Endothelial cell of umbilical vein (primary cell): ENCODE data around the gene LENEP. TPM values are rescaled to one million over a fixed set of nuclear protein-coding genes. Genes with fewer than 3 reads are reported as not detected.

Experiments
- BruUV-seq: library from RNA; stranded (reverse); fragments of 400-500 nt; replicated peaks from 2 replicates; lab custom pipeline; 2021; lab: Mats Ljungman, UMichigan
- CTCF ChIA-PET: fragments of 300-600, 350-600 bp; sonication (Branson Sonifier 250); formaldehyde crosslinking; loops from one replicate; lab custom pipeline; 2021; ENCODE audit warnings: antibody characterized with exemption, inconsistent platforms; lab: Charles Lee
- POLR2A ChIA-PET: fragments of 300-600, 350-600 bp; sonication (Branson Sonifier 250); formaldehyde crosslinking; loops from one replicate; lab custom pipeline; 2021; ENCODE audit warnings: antibody characterized with exemption, inconsistent platforms; lab: Charles Lee
- DNase-seq: peaks from one replicate; pipeline ENCODE4 v3.0.0-alpha.2; 2011; ENCODE audit warnings: low read depth, low spot score
- FAIRE-seq: peaks from 2 replicates; lab custom pipeline; 2011; peaks lifted over from hg19 to GRCh38; lab: Jason Lieb, UNC
- H2AFZ ChIP-seq: 2 replicates; pipeline ENCODE4 v1.6.0; 2012; ENCODE audit warnings: low read depth, low read length, control low read depth, inconsistent platforms
- H3K27ac ChIP-seq: 2 replicates; pipeline ENCODE4 v1.5.1; 2011; ENCODE audit warnings: low read depth, mild to moderate bottlenecking, control low read depth, low read length, moderate library complexity; ENCODE audit not compliant: insufficient read depth
- H3K27me3 ChIP-seq, 2 experiments: 2 replicates each; pipeline versions ENCODE4 v1.6.0 to v1.6.1; 2011; ENCODE audit warnings: low read length in 2 of 2, mixed read lengths in 1 of 2; ENCODE audit not compliant: control insufficient read depth in 2 of 2, insufficient read depth in 2 of 2
- H3K36me3 ChIP-seq, 2 experiments: 2 replicates in 1 of 2; 3 replicates in 1 of 2; pipeline ENCODE4 v1.5.1; 2011; ENCODE audit warnings: low read length in 2 of 2, mild to moderate bottlenecking in 1 of 2, moderate library complexity in 1 of 2; ENCODE audit not compliant: control insufficient read depth in 2 of 2, insufficient read depth in 2 of 2; ENCODE audit errors: extremely low read depth in 1 of 2
- H3K4me1 ChIP-seq: 3 replicates; pipeline ENCODE4 v1.5.1; 2011; ENCODE audit warnings: mild to moderate bottlenecking, low read length; ENCODE audit not compliant: control insufficient read depth, insufficient read depth; ENCODE audit errors: extremely low read depth
- H3K4me2 ChIP-seq: 2 replicates; pipeline ENCODE4 v1.6.1; 2011; ENCODE audit warnings: low read length, control low read depth, mixed read lengths; ENCODE audit not compliant: insufficient read depth
- H3K4me3 ChIP-seq, 3 experiments: fragments of 200-600 bp in 1 of 3; sonication (generic), shearing (Covaris generic) in 1 of 3; replicated peaks in 1 of 3; 2 replicates each; pipeline ENCODE4 v1.5.1; 2011 to 2016; ENCODE audit warnings: control low read depth in 3 of 3, low read length in 3 of 3, mild to moderate bottlenecking in 2 of 3, inconsistent platforms in 1 of 3, low read depth in 1 of 3, moderate library complexity in 1 of 3; ENCODE audit not compliant: insufficient read depth in 1 of 3
- H3K79me2 ChIP-seq: 2 replicates; pipeline ENCODE4 v1.6.0; 2012; ENCODE audit warnings: low read length, inconsistent platforms; ENCODE audit not compliant: control insufficient read depth, insufficient read depth
- H3K9ac ChIP-seq: replicated peaks from 2 replicates; pipeline ENCODE3; 2011; ENCODE audit warnings: low read length, control low read depth; ENCODE audit not compliant: insufficient read depth; ENCODE audit errors: extremely low read depth
- H3K9me1 ChIP-seq: replicated peaks from 3 replicates; pipeline ENCODE4 v1.6.0; 2011; ENCODE audit warnings: mild to moderate bottlenecking, low read length; ENCODE audit not compliant: control insufficient read depth, insufficient read depth; ENCODE audit errors: extremely low read depth
- H3K9me3 ChIP-seq: replicated peaks from 2 replicates; pipeline ENCODE4 v1.5.1; 2012; ENCODE audit warnings: low read length, inconsistent platforms; ENCODE audit not compliant: control insufficient read depth, insufficient read depth
- H4K20me1 ChIP-seq: replicated peaks from 2 replicates; pipeline ENCODE3; 2011; ENCODE audit warnings: mild to moderate bottlenecking, low read length; ENCODE audit not compliant: control insufficient read depth, insufficient read depth; ENCODE audit errors: extremely low read depth
- CTCF ChIP-seq, 2 donors: IDR thresholded peaks; 1 replicate in 1 of 2; 2 replicates in 1 of 2; pipeline ENCODE4 v1.5.1; 2011; ENCODE audit warnings: low read length in 2 of 2, mild to moderate bottlenecking in 2 of 2, moderate library complexity in 2 of 2, control low read depth in 1 of 2, inconsistent platforms in 1 of 2, low read depth in 1 of 2; ENCODE audit not compliant: insufficient read depth in 1 of 2; ENCODE audit errors: extremely low read depth in 1 of 2
- EZH2 ChIP-seq: IDR thresholded peaks from 2 replicates; pipeline ENCODE4 v1.6.1; 2012; ENCODE audit warnings: borderline replicate concordance, low read depth, mild to moderate bottlenecking, moderate library complexity, low read length, inconsistent platforms; ENCODE audit not compliant: severe bottlenecking
- dilution Hi-C: fragments of 300-500 bp; cut with MboI; formaldehyde crosslinking; loops from one replicate; pipeline ENCODE4 v1.15.0; 2019; ENCODE audit warnings: low sequenced_read_pairs; ENCODE audit not compliant: extremely low pct_ligation_motif_present
- intact Hi-C: fragments of 100-400 bp; cut with micrococcal nuclease; formaldehyde crosslinking; loops from one replicate; pipeline ENCODE4 v1.10.0; 2022
- polyA plus RNA-seq, 4 experiments: library from polyadenylated mRNA; depleted of rRNA in 3 of 4; stranded (reverse) in 3 of 4; unstranded in 1 of 4; fragments of >200 nt; gene quantifications; 2 replicates each; pipeline versions ENCODE4 v1.2.1 to v1.2.3, GENCODE V29; 2011 to 2012; ENCODE audit warnings: missing spikeins in 1 of 4
- total RNA-seq: library from RNA; stranded (reverse); gene quantifications from 2 replicates; pipeline ENCODE4 v1.2.3, GENCODE V29; 2021

The LENEP gene
- total and polyA plus RNA-seq, 2 donors (not counting 3 experiments of a cell fraction or from before 2014, with no cell fraction given), result 0.64 TPM; not detected in 1

GRCh38 chr1:155001675-155002463, 8.5 kb downstream of the LENEP start:
- CTCF ChIA-PET, result interaction anchor here (3.1 to 6.5 kb wide), 4 partner anchors 13 to 65 kb away, joined by 12 to 87 read pairs (median 47); partner anchors contain the start of genes ADAM15, CKS1B, PMVK and SHC1
- TF ChIP-seq CTCF (IDR thresholded peaks at IDR 0.05; ENCODE audit: extremely low read depth in 1 of 2, insufficient read depth in 1 of 2, low read depth in 1 of 2, low read length in 2 of 2) (peak; percentile 12 to 63), EZH2 (no peak)
- no peaks in the 10 kb centered on the region for H3K9me3 ChIP-seq
- peak overlapping the region; percentile 26 for H3K27ac ChIP-seq
- peak overlapping the region; percentile 57 to 94 (median 61) for H3K4me3 ChIP-seq
- peak; percentile 99 for DNase-seq
- no peaks in the 10 kb centered on the region for H4K20me1 ChIP-seq
- peak overlapping the region; percentile 93 for H2AFZ ChIP-seq
- dilution Hi-C loops, result no loop called here
- peaks cover 16% of the 10 kb centered on the region for H3K79me2 ChIP-seq
- no peaks in the 10 kb centered on the region for H3K9me1 ChIP-seq
- peak; percentile 99 for FAIRE-seq
- POLR2A ChIA-PET, result interaction anchor here (1.0 kb wide), 1 partner anchor 29 kb away, joined by 3 read pairs; no protein-coding TSS in a partner anchor
- no peaks in the 10 kb centered on the region for H3K36me3 ChIP-seq
- no TSS peak for BruUV-seq
- no peaks in the 10 kb centered on the region for H3K27me3 ChIP-seq
- H3K9ac ChIP-seq, result peak overlapping the region; percentile 40
- intact Hi-C loops, result loop anchor here (1.0 to 5.0 kb wide), 9 partner anchors 15 to 445 kb away; partner anchors contain the start of genes ADAM15, PBXIP1 and UBE2Q1
- H3K4me2 ChIP-seq, result peak overlapping the region; percentile 87
- H3K4me1 ChIP-seq, result peaks cover 25% of the 10 kb centered on the region
